ENCODE results near the gene TMEM134. TPM values are rescaled to one million over a fixed set of nuclear protein-coding genes. Genes with fewer than 3 reads are reported as not detected.

TMEM134 gene, protein sequence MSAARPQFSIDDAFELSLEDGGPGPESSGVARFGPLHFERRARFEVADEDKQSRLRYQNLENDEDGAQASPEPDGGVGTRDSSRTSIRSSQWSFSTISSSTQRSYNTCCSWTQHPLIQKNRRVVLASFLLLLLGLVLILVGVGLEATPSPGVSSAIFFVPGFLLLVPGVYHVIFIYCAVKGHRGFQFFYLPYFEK
- total RNA-seq = 10 to 100 TPM; 19.0 to 26.8 TPM

DNA sequence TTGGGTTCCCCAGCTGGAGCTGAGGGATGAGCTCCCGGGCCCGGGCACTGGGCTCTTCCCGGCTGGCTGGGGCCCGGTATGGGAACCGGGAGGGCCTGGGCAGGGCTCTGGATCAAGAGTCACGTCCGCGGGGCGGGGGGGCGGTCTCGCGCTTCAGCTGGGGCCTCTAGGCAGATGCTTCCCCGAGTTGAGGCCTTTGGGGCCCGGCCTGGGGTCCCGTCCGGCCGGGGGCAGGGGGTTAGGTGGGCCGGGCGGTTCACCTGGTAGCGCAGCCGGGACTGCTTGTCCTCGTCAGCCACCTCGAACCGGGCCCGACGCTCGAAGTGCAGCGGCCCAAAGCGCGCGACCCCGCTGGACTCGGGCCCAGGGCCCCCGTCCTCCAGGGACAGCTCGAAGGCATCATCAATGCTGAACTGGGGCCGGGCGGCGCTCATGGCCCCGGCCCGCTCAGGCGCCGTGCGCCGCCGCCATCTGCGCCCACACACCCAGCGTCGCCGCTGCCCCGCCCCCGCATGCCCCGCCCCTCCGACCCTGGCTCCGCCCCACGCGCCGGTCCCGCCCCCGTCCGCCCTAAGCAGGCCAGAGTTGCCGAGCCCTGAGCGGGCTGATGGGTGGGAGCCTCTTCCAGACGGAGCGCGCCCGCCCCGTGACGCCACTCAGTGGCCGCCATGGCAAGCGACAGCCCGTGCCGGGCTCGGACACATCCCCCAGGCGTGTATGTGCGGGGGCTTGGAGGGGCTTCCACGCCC, at the start of gene TMEM134:
TSS of gene TMEM134 (minus strand) at position 493 of the 749 bp plus-strand sequence. CDS start at position 434, 59 bp downstream.

DNA sequence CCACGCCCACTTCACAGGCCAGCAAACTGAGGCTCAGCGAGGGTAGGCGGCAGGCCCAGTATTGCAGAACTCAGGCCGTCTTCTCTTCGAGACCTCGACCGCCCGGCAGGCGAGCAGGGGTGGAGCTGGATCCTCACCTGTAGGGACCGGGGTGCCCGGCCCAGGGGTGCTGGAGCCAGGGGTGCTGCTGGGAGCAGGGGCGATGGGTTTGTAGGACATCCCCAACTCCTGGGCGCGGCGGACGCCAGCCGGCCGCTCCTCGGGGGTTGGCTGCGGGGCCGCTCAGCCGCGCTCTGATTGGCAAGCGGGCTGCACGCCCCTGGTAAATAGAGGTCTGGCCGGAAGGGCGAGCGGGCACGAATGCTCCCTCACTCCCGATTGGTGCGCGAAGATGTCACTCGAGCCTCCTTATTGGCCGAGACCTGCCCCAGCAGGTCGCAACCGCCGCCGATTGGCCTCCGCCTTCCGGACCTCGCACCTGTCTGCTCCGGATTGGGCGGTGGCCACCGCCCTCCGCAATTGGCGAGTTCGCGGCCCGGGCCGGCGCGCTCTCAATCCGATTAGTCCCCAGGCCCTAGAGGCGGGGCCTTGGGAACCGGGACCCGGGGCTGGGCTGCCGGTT, 38.9 kb upstream of the TMEM134 start, which contains the start of gene CDK2AP2:
TSS of gene CDK2AP2 (minus strand) at position 299 of the 622 bp plus-strand sequence. CDS start at position 219, 80 bp downstream.

DNA sequence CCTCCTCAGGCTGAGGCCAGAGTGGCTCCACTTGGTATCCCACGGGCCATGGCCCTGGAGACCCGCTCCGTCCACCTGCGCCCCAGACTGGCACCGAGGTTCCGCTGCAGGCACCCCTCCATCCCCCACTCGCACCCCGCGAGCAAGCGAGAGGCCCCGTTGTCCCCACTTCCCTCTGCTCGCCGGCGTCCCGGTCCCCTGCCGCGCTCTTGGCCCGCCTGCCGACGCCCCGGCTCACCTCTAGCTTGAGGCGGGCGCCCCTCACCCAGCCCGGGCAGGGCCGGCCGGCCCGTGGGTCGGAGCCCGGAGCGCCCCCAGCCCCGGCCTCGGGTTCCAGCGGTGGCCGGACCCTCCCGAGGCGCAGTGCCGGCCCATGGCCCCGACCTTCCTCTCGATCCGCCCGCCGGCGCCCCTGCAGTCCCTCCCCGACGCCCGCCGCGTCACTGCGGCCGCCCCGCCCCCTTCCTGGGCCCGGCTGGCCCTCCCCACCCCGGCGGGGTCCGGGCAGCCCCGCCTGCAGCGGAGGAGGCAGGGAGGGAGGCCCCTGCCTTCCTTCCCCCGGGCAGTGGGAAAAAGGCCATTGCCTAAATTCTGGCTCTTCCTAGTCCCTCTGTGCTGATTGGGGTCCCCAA, 36.0 kb upstream of the TMEM134 start, which contains the start of gene PITPNM1:
TSS of gene PITPNM1 (minus strand) at position 414 of the 632 bp plus-strand sequence. CDS start 1,183 bp downstream, outside the sequence.

DNA sequence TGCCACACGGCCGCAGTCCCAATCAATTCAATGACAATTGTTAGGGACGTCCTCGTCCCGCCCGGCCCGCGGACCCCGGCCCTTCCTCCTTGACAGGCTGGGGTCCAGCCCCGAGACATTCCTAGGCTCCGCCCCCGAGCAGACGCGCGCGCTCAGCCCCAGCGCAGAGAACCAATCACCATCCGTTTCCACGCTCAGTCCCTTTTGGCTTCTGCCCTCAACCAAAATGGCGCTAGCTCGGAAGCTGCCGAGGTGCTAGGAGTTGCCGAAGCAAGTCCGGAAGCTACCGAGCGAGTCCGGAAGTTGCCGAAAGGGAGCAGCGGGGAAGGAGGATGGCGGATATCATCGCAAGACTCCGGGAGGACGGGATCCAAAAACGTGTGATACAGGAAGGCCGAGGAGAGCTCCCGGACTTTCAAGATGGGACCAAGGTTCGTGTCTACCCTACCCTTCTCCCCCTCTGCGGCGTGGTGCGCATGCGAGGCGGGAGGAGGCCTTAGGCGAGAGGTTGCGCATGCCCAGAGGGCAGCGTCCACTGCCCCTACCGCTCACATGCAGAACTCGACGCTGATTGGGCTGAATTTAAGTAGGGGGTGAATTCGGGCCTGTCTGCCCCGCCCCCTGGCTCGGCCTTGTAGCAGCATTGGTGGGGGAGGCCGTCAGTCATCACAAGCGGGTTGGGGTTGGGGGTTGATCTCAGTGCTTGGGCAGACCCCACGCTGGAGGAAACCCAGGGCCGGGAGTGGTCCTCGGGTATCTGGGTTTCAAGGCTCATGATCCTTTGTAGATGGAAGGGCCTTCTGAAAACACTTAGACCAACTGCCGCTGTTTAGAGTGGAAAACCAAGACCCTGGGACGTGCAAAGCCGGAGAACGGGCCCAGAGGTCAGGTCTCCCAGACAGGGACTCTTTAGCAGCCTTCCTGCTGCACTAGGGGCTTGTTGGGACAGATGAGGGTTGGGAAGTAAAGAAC, 14.1 kb upstream of the TMEM134 start, which contains the start of gene AIP:
TSS of gene AIP (plus strand) at position 200 of the 972 bp plus-strand sequence. CDS start at position 333, 133 bp downstream.

DNA sequence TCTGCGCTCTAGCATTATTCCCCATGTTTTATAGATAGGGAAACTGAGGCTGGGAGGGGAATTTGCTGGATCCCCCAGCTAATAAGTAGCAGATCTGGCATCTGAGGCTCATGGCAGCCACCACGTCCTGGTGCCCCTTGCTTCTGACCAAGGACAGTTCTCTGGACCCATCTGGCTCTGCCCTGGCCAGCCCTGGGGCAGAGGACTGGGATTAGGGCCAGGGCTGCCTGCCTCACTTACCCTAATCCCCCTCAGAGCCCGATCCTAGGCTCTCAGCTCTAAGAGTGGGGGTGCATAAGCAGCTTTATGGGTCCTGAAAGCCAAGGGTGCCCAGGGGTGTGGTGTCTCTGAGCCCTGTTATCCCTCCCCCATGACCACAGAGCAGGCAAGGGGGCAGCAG, 14.0 kb downstream of the TMEM134 start, which contains the start of gene CABP4:
TSS of gene CABP4 (plus strand) at position 301 of the 400 bp plus-strand sequence. CDS start at position 371, 70 bp downstream.

DNA sequence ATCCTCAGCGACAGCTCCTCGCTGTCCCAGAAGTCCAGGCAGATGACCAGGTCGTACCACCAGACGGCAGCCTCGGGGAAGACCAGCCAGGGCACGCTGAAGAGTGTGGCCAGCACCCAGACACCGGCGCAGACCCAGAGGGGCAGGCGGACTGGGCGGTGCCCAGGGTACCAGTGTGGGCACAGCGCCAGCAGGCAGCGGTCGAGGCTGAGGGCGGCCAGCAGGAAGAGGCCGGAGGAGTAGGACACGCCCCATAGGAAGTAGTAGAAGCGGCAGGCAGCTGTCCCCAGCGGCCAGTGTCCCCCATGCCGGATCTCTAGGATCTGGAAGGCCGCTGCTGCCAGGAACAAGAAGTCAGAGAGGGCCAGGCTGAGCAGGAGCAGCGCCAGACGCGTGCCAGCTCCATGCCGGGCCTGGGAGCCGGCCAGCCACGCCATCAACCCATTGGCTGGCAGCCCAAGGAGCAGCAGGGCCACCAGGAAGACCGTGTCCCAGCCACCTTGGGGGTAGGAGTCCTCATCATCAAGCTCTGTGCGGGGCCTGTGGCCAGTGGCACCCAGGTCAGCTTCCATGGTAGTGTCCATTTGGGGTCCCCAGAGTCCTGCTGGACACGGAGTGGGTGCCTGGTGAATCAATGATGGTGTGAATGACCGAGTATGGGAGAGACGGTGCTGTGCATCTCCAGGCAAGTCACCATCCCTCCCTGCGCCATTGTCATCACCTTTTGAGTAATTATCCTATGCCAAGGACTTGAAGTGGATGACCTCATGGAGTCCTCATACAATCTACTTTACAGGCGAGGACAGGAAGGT, 16.7 kb downstream of the TMEM134 start, which contains the start of gene GPR152:
TSS of gene GPR152 (minus strand) at position 589 of the 812 bp plus-strand sequence. CDS start at position 584, 5 bp downstream.

DNA sequence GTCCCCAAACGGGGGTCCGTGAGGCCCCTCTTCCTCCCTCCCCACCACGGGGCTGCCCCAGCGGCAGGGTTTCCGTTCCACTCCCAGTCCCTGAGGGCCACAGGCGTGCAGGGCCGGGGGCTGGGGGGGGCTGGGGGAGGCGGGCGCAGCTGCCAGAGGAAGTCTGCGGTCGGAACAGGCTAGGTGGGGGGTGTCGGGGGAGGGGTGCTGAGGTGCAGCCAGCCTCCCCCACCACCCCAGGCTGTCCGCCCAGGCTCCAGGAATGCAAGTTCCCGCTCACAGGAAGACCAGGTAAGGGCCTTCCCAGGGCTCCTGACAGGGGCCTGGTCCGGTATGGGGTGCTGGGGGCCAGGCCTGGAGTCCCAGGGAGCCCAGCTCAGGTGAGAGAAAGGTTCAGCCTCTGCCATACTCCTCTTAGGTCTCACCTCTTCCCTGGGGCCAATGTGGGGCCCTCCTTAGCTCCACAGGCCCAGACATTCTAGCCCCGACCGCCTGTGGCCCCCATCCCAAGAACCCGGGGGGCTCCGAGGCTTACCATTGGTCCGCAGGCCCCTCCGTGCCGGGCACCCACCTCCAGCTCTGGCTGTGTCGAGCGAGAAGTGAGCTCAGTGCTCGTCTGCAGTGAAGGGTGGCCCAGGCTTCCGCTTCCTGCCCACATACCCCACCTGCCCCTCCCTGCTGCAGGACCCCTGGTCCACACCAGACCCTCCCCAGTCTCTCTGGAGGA, 31.8 kb downstream of the TMEM134 start, which contains the start of gene PTPRCAP:
TSS of gene PTPRCAP (minus strand) at position 601 of the 727 bp plus-strand sequence. CDS start at position 538, 63 bp downstream.

DNA sequence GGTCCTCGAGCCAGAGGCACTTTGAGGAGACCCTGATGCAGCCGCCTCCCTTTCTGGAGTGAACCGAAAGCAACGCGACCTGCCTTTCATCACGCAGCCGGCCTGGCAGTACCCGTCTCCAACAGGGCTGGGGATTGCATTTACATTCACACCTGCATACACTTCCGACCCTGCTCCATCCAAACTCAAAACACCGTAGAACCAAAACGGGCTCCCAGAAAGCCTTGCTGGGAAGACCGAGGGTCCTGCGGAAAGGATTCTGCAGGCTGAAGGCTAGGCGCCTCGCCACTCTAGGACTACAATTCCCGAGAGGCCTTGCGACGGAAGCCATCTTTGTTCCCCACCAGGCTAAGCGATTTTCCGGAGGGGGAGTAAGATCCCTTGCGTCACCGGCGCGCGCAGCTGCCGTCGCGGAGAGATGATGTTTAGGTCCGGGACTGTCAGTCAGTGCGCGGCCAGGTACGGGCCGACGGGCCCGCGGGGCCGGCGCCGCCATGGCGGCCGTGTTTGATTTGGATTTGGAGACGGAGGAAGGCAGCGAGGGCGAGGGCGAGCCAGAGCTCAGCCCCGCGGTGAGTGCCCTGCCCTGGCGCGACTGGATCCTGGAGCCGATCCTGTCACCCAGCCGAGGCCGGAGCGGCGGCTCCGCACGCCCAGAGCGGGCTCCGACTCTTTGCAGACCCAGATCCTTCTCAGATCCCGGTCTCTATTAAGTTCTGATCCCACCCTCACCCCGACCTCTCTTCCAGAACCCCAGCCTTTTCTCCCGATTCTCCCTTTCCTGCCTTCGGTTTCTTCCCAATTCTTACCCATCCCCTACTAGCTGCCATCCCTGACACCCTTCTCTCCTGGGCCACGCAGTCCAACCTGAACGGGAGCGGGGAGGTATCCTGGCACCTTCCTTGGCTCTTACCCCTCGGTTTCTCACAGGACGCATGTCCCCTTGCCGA, 40.7 kb downstream of the TMEM134 start, which contains the start of gene RPS6KB2:
TSS of gene RPS6KB2 (plus strand) at position 443 of the 950 bp plus-strand sequence. CDS start at position 495, 52 bp downstream.

DNA sequence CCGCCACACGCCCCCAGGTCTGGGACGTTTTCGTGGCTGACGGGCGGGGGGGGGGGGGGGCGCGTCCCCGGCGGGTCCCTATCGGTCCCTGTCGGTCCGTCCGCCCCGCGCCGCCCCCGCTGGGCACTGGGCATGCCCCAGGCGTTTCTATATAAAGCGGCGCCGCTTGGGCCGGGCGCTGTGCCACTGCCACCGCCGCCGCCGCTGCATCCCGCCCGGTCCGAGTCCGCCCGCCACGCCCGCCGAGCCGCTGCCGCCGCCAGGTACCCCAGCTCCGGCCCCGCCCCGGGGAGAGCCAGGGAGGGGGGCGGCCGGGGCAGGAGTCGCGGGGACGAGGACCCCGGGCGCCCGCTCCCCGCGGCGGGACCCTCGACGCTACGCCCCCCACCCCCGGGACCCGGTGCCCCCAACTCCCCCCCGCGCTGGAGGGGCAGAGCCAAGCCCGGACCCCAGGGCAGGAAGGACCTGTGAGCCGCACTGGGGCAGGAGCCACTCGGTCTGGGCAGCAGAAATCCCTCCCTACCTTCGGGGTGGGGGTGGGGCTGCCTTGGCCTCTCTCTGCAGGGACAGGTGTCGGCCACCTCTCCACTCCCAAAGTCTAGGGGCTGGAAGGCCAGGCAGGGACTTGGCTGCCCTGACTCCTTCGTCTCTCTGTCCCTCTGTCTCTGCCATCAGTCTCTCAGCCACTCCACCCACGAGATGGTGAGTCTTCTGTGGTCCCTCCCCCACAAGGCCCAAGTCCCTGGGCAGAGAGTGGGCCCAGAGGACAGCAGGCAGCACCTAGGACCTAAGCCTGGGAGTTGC, 53.3 kb downstream of the TMEM134 start, which contains the start of gene CARNS1:
TSS of gene CARNS1 (plus strand) at position 178 of the 804 bp plus-strand sequence. CDS start at position 700, 522 bp downstream.

Small RNA genes within 50 kb of the gene (small RNA-seq; reads per million reads assigned to genes)
- gene MIR6752 = 0 reads per million in 2 donors

Other genes with a start within 250 kb of the TMEM134 start
- 10 to 100 TPM; 32.3 to 42.0 TPM for gene GRK2, start 202.8 kb downstream of the TMEM134 start, total RNA-seq
- gene ANKRD13D, start 179.9 kb downstream of the TMEM134 start, total RNA-seq = 10 to 100 TPM; 43.7 to 44.3 TPM
- 10 to 100 TPM; 11.7 to 14.8 TPM for gene SSH3, start 165.7 kb downstream of the TMEM134 start, total RNA-seq
- gene POLD4, start 115.7 kb downstream of the TMEM134 start, total RNA-seq = 10 to 100 TPM; 18.3 to 22.4 TPM
- gene CLCF1, start 95.7 kb downstream of the TMEM134 start, total RNA-seq = under 1 TPM; 0.33 to 0.34 TPM
- gene RAD9A, start 77.3 kb downstream of the TMEM134 start, total RNA-seq = 10 to 100 TPM; 10.7 to 11.0 TPM
- 100 to 1,000 TPM; 176 to 244 TPM for gene PPP1CA, start 67.4 kb downstream of the TMEM134 start, total RNA-seq
- gene TBC1D10C, start 65.2 kb downstream of the TMEM134 start, total RNA-seq = not detected
- gene CARNS1, start 53.6 kb downstream of the TMEM134 start, total RNA-seq = under 1 TPM in 1 of 2 donors, not detected in 1; under 0.01 TPM
- gene RPS6KB2, start 40.8 kb downstream of the TMEM134 start, total RNA-seq = 10 to 100 TPM; 33.3 to 37.5 TPM
- 1 to 10 TPM in 1 of 2 donors, under 1 TPM in 1; 0.33 to 1.0 TPM for gene PTPRCAP, start 31.6 kb downstream of the TMEM134 start, total RNA-seq
- 100 to 1,000 TPM; 120 to 134 TPM for gene CORO1B, start 25.8 kb downstream of the TMEM134 start, total RNA-seq
- not detected for gene GPR152, start 16.5 kb downstream of the TMEM134 start, total RNA-seq
- not detected for gene CABP4, start 13.9 kb downstream of the TMEM134 start, total RNA-seq
- gene AIP, start 13.8 kb upstream of the TMEM134 start, total RNA-seq = 10 to 100 TPM; 52.3 to 81.6 TPM
- gene PITPNM1, start 36.1 kb upstream of the TMEM134 start, total RNA-seq = 10 to 100 TPM; 14.0 to 15.8 TPM
- 10 to 100 TPM; 14.5 to 19.3 TPM for gene CDK2AP2, start 38.9 kb upstream of the TMEM134 start, total RNA-seq
- gene CABP2, start 54.2 kb upstream of the TMEM134 start, total RNA-seq = not detected
- gene GSTP1, start 114.6 kb upstream of the TMEM134 start, total RNA-seq = 1,000 to 10,000 TPM; 1,560 to 1,583 TPM
- 100 to 1,000 TPM; 199 to 221 TPM for gene NDUFV1, start 137.7 kb upstream of the TMEM134 start, total RNA-seq
- 1 to 10 TPM; 6.9 to 7.3 TPM for gene NUDT8, start 160.7 kb upstream of the TMEM134 start, total RNA-seq
- not detected for gene TBX10, start 170.5 kb upstream of the TMEM134 start, total RNA-seq
- not detected for gene ACY3, start 181.5 kb upstream of the TMEM134 start, total RNA-seq
- gene ALDH3B2, start 205.4 kb upstream of the TMEM134 start, total RNA-seq = not detected